ENCODE measurements around the gene FMNL2. TPM values are rescaled to one million over a fixed set of nuclear protein-coding genes. Genes with fewer than 3 reads are reported as not detected.

The FMNL2 gene
- total and polyA plus RNA-seq, 2 of the 4 experiments (the other 2 are of a cell fraction) = 10.9 to 11.4 TPM

DNA sequence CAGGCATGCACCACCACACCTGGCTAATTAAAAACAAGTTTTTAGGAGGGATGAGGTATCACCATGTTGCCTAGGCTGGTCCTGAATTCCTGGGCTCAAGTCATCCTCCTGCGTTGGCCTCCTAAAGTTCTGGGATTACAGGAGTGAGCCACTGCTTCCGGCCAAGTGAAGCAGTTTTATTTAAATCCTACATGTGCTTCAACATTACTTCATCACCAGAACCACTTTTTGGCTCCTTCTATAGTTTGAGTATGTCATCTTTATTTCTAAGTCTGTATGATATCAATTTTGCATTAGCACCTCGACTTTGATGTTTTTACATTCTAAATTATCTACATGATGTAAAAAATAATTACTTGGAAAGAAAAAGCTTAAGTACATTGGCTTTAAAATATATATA lies 144.3 kb downstream of the FMNL2 start:
- Histone ChIP-seq H2BK120ac (ENCODE audit: low read depth, low read length) (no peak overlapping the region), H3K4me3 (ENCODE audit: insufficient read depth, low read depth, low read length) (no peak overlapping the region), H2AK5ac (ENCODE audit: low read depth, low read length) (no peak overlapping the region), H4K91ac (ENCODE audit: insufficient read depth, low read depth, low read length) (no peak overlapping the region), H2BK5ac (ENCODE audit: low read depth, low read length, poor library complexity, severe bottlenecking) (no peak overlapping the region), H3K18ac (ENCODE audit: low read depth, low read length) (no peak overlapping the region), H2AK9ac (replicated peaks; ENCODE audit: low read depth, low read length, poor library complexity) (no peak overlapping the region), H3K4me2 (ENCODE audit: low read depth, low read length) (no peak overlapping the region), H3K9me3 (ENCODE audit: control insufficient read depth, insufficient read depth, low read length) (no peaks in the 10 kb centered on the region), H2BK20ac (ENCODE audit: low read depth, low read length) (no peak overlapping the region), H3K9ac (ENCODE audit: low read depth, low read length) (no peak overlapping the region), H3K4me1 (ENCODE audit: control insufficient read depth, insufficient read depth, low read length) (peaks cover 3% of the 10 kb centered on the region), H3K36me3 (ENCODE audit: control insufficient read depth, insufficient read depth, low read length) (no peaks in the 10 kb centered on the region), H3K9me1 (ENCODE audit: insufficient read depth, low read length) (peaks cover 2% of the 10 kb centered on the region; the same call in 1 of the 2 replicates), H4K20me1 (ENCODE audit: insufficient read depth, low read length) (no peaks in the 10 kb centered on the region; the same call in 1 of the 2 replicates), H3K27ac (ENCODE audit: insufficient read depth, low read length) (no peak overlapping the region), H2BK15ac (ENCODE audit: low read depth, low read length) (no peak overlapping the region), H3K56ac (ENCODE audit: extremely low read depth, insufficient read depth, low read length) (no peak overlapping the region), H3K27me3 (ENCODE audit: control insufficient read depth, insufficient read depth, low read length) (no peaks in the 10 kb centered on the region), H3K79me1 (ENCODE audit: low read depth in 1 of 2, low read length in 2 of 2) (peaks cover 6 to 20% of the 10 kb centered on the region in 2 experiments; a peak in 3 of 4 replicates), H4K8ac (ENCODE audit: low read depth in 2 of 2, low read length in 2 of 2) (no peak overlapping the region), H2AFZ (replicated peaks; ENCODE audit: low read length, poor library complexity) (no peak overlapping the region), H4K5ac (ENCODE audit: low read depth, low read length) (no peak overlapping the region), H3K4ac (ENCODE audit: low read depth, low read length) (0 out of 2 replicates have a peak overlapping the region, but pooled peaks have one; percentile 5), H3K14ac (replicated peaks; ENCODE audit: low read depth, low read length) (no peak overlapping the region), H3K23ac (ENCODE audit: low read depth, low read length) (no peak overlapping the region)
- dilution Hi-C loops (cut with HindIII; ENCODE audit: low sequenced_read_pairs, unreplicated experiment) (no loop called here), intact Hi-C loops (cut with micrococcal nuclease) (no loop called here), in situ Hi-C loops (cut with MboI; ENCODE audit: low sequenced_read_pairs) (no loop called here)
- no TSS peak for BruUV-seq (replicated peaks)
- DNase-seq = no peak
- TF ChIP-seq RAD21 (IDR thresholded peaks at IDR 0.05; ENCODE audit: low read length) = no peak
- no peak for TF ChIP-seq POLR2A (IDR thresholded peaks at IDR 0.05; ENCODE audit: low read depth, low read length)
- no peak for TF ChIP-seq MAFK (IDR thresholded peaks at IDR 0.05; ENCODE audit: low read depth, low read length)
- no peak for TF ChIP-seq BHLHE40 (IDR thresholded peaks at IDR 0.05; ENCODE audit: low read depth, low read length)
- no peak for TF ChIP-seq FOS (IDR thresholded peaks at IDR 0.05; ENCODE audit: low read depth, low read length)
- TF ChIP-seq, protein P1, sequence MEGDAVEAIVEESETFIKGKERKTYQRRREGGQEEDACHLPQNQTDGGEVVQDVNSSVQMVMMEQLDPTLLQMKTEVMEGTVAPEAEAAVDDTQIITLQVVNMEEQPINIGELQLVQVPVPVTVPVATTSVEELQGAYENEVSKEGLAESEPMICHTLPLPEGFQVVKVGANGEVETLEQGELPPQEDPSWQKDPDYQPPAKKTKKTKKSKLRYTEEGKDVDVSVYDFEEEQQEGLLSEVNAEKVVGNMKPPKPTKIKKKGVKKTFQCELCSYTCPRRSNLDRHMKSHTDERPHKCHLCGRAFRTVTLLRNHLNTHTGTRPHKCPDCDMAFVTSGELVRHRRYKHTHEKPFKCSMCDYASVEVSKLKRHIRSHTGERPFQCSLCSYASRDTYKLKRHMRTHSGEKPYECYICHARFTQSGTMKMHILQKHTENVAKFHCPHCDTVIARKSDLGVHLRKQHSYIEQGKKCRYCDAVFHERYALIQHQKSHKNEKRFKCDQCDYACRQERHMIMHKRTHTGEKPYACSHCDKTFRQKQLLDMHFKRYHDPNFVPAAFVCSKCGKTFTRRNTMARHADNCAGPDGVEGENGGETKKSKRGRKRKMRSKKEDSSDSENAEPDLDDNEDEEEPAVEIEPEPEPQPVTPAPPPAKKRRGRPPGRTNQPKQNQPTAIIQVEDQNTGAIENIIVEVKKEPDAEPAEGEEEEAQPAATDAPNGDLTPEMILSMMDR (conservative IDR thresholded peaks at IDR 0.05; ENCODE audit: low read depth, low read length) = no peak
- no peak for TF ChIP-seq RFX5 (IDR thresholded peaks at IDR 0.05; ENCODE audit: low read depth, low read length)
- no peak for TF ChIP-seq NFE2L2 (IDR thresholded peaks at IDR 0.05; ENCODE audit: low read depth, low read length)
- TF ChIP-seq, protein P2, sequence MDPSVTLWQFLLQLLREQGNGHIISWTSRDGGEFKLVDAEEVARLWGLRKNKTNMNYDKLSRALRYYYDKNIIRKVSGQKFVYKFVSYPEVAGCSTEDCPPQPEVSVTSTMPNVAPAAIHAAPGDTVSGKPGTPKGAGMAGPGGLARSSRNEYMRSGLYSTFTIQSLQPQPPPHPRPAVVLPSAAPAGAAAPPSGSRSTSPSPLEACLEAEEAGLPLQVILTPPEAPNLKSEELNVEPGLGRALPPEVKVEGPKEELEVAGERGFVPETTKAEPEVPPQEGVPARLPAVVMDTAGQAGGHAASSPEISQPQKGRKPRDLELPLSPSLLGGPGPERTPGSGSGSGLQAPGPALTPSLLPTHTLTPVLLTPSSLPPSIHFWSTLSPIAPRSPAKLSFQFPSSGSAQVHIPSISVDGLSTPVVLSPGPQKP (IDR thresholded peaks at IDR 0.05; ENCODE audit: borderline replicate concordance, low read depth, low read length) = no peak
- no peak for TF ChIP-seq SMC3 (IDR thresholded peaks at IDR 0.05; ENCODE audit: low read depth, low read length)
- TF ChIP-seq CEBPB (IDR thresholded peaks at IDR 0.05; ENCODE audit: low read depth, low read length) = no peak
- no peak for TF ChIP-seq RCOR1 (IDR thresholded peaks at IDR 0.05; ENCODE audit: insufficient replicate concordance, low read length)
- TF ChIP-seq CHD1 (IDR thresholded peaks at IDR 0.05; ENCODE audit: low read depth, low read length) = no peak
- no peak for TF ChIP-seq MAZ (IDR thresholded peaks at IDR 0.05; ENCODE audit: borderline replicate concordance, low read depth, low read length)
- no peak for TF ChIP-seq MXI1 (IDR thresholded peaks at IDR 0.05; ENCODE audit: borderline replicate concordance, low read depth, low read length)
- TF ChIP-seq, protein P3, sequence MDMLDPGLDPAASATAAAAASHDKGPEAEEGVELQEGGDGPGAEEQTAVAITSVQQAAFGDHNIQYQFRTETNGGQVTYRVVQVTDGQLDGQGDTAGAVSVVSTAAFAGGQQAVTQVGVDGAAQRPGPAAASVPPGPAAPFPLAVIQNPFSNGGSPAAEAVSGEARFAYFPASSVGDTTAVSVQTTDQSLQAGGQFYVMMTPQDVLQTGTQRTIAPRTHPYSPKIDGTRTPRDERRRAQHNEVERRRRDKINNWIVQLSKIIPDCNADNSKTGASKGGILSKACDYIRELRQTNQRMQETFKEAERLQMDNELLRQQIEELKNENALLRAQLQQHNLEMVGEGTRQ (IDR thresholded peaks at IDR 0.05; ENCODE audit: low read depth, low read length) = no peak
- WGBS, 2 experiments (ENCODE audit: extremely low coverage in 2 of 2, insufficient read length in 1 of 2) = no CpG with 5 or more reads among the region's 3 CpGs
- ChIA-PET POLR2A (ENCODE audit: unreplicated experiment) (no interaction called here), CTCF (no interaction called here)
- ATAC-seq (ENCODE audit: low read depth) = no peak

All from IMR-90 (cell line).